Lower leg skin (tissue), 4 donors: ENCODE measurements around the gene DKK1. TPM values are rescaled to one million over a fixed set of nuclear protein-coding genes. Genes with fewer than 3 reads are reported as not detected.

ENCODE experiments used
- DNase-seq, 2 donors: peaks; one replicate each; pipeline ENCODE4 v3.0.0-alpha.2; 2019; ENCODE audit warnings: low spot score in 2 of 2
- H3K4me3 ChIP-seq: fragments of 200-600 bp; sonication (generic); 2 replicates; pipeline ENCODE4 v1.5.1; 2017; ENCODE audit warnings: mild to moderate bottlenecking, low read depth; ENCODE audit not compliant: poor library complexity, severe bottlenecking
- POLR2A ChIP-seq, 2 donors: fragments of 450-650 bp; IDR thresholded peaks; one replicate each; pipeline ENCODE4 v1.6.1; 2016 to 2017; ENCODE audit warnings: antibody characterized with exemption in 2 of 2, mild to moderate bottlenecking in 1 of 2, moderate library complexity in 1 of 2
- WGBS, 2 donors: methylation state at CpG; one replicate each; pipeline ENCODE4 v1.1.5; 2018; 5-methylcytosine and 5-hydroxymethylcytosine counted together
- intact Hi-C: fragments of 100-400 bp; cut with DNase I; formaldehyde crosslinking; loops from one replicate; pipeline ENCODE4 v1.15.0; 2023; ENCODE audit warnings: low total_unique reads
- total RNA-seq, 4 donors: library from RNA; depleted of rRNA; stranded (reverse); fragments of >200 nt; gene quantifications; one replicate each; pipeline ENCODE4 v1.1.0, GENCODE V29; 2016
- TF ChIP-seq, protein P1 (sequence below), 3 donors: fragments of 450-650 bp; IDR thresholded peaks; one replicate each; pipeline ENCODE4 v1.5.1; 2016; ENCODE audit warnings: antibody characterized with exemption in 3 of 3, mild to moderate bottlenecking in 3 of 3, moderate library complexity in 2 of 3

The DKK1 gene
- total RNA-seq, 4 donors from 2014 or later = 27.7 to 68.9 (median 35.5) TPM

DNA sequence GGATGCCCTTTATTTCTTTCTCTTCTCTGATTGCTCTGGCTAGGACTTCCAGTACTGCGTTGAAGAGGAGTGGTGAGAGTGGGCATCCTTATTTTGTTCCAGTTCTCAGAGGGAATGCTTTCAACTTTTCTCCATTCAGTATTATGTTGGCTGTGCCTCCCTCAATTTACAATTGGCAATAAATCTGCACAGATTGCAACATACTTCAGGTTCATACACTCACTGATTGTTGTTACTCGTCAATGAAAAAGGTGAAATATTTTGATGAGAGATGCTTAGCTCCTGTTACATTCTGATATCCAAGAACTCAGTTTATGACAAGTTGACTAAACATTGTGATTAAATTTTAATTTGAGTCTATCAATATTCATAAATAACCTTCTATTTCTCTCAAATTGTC, 37.9 kb upstream of the DKK1 start:
- intact Hi-C loops = no loop called here
- 87 to 90% methylated on average over 2 of the region's 2 CpGs for WGBS, 2 donors
- TF ChIP-seq POLR2A (IDR thresholded peaks at IDR 0.05) = no peak
- TF ChIP-seq, protein P1, sequence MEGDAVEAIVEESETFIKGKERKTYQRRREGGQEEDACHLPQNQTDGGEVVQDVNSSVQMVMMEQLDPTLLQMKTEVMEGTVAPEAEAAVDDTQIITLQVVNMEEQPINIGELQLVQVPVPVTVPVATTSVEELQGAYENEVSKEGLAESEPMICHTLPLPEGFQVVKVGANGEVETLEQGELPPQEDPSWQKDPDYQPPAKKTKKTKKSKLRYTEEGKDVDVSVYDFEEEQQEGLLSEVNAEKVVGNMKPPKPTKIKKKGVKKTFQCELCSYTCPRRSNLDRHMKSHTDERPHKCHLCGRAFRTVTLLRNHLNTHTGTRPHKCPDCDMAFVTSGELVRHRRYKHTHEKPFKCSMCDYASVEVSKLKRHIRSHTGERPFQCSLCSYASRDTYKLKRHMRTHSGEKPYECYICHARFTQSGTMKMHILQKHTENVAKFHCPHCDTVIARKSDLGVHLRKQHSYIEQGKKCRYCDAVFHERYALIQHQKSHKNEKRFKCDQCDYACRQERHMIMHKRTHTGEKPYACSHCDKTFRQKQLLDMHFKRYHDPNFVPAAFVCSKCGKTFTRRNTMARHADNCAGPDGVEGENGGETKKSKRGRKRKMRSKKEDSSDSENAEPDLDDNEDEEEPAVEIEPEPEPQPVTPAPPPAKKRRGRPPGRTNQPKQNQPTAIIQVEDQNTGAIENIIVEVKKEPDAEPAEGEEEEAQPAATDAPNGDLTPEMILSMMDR (IDR thresholded peaks at IDR 0.05) = no peak
- no peak overlapping the region for H3K4me3 ChIP-seq
- DNase-seq = no peak

DNA sequence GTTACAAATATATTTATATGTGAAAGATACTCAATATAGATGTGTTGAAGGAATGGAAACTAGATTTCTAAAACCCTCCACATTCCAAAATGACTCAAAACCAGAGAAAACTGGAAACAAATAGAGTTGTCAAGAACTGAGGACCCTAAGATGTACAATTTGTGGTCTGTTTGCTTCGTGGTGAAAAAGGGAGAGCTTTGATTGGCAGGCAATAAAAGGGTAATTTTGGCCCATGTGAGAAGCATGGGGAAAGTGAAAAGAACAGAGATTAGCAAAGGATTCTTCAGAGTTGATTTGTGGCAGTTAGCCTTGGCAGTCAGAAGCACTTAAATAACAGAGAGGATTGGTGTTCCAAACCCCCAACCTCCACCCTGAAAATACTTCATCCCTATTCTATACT, 37.1 kb upstream of the DKK1 start:
- H3K4me3 ChIP-seq = no peak overlapping the region
- no peak for TF ChIP-seq POLR2A (IDR thresholded peaks at IDR 0.05)
- TF ChIP-seq, protein P1 (IDR thresholded peaks at IDR 0.05) = no peak
- WGBS, 2 donors = 19 to 30% methylated on average over 1 of the region's 1 CpG
- DNase-seq = no peak
- intact Hi-C loops = no loop called here

DNA sequence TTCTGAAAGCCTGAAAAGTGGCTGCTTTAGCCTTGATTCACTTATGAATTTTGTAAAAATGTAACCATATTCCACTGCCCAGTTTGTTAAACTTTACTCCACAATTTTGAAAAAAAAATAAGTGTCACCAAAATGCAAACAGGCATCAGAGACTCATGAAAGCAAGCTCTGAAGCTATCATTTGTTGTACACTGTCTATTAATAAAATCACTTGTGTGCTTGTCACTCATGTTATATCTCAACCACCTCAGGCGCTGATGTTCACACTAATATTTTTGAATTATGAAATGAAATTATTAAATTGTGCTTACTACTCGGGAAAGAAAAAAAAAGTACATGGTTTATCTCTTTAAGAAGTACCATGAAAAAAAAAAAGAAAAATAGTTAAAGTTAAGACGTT, 34.5 kb upstream of the DKK1 start:
- intact Hi-C loops = no loop called here
- DNase-seq = no peak
- H3K4me3 ChIP-seq = no peak overlapping the region
- WGBS, 2 donors = 36 to 42% methylated on average over 3 of the region's 3 CpGs
- TF ChIP-seq, protein P1 (IDR thresholded peaks at IDR 0.05) = no peak
- TF ChIP-seq POLR2A (IDR thresholded peaks at IDR 0.05) = no peak

DNA sequence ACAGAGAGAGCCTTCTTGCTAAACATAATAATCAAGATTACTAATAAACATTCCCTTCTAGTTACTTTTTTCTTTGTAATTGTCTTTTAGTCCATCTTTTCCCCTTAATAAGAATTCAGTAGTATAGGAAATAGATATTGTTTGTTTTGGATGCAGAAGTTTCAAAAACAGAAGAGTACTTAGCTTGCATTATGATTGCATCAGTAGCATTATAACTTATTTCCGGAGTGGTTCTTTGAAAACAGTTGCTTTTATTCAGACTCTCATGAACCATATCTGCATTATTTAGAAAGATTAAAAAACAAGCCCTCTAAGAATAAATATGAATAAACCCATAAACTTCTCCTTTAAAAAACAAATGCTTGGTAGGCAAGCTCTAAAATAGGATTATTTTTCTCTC, 34.0 kb upstream of the DKK1 start:
- 82 to 86% methylated on average over 1 of the region's 1 CpG for WGBS, 2 donors
- intact Hi-C loops = no loop called here
- TF ChIP-seq, protein P1 (IDR thresholded peaks at IDR 0.05) = no peak
- TF ChIP-seq POLR2A (IDR thresholded peaks at IDR 0.05) = no peak
- no peak for DNase-seq
- no peak overlapping the region for H3K4me3 ChIP-seq

DNA sequence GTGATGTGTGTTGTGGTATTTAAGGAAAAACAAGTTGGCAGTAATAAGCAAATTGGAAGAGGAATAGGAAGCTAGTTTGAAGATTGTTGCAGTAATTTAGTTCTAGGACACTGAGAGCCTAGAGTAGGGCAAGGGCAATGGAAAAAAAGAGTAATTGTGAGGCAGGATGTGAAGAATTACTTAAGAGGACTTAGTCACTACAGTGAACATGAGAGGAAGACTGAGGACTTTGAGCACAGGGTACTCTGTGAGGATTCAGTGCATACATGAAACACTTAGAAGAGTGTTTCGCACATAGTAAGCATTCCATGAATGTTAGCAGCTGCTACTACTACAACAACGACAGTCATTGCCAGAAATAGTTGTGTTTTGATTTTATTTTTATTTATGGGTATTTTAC, 30.9 kb upstream of the DKK1 start:
- DNase-seq = no peak
- TF ChIP-seq POLR2A (IDR thresholded peaks at IDR 0.05) = no peak
- TF ChIP-seq, protein P1 (IDR thresholded peaks at IDR 0.05) = no peak
- WGBS, 2 donors = 83 to 90% methylated on average over 2 of the region's 2 CpGs
- intact Hi-C loops = no loop called here
- no peak overlapping the region for H3K4me3 ChIP-seq

DNA sequence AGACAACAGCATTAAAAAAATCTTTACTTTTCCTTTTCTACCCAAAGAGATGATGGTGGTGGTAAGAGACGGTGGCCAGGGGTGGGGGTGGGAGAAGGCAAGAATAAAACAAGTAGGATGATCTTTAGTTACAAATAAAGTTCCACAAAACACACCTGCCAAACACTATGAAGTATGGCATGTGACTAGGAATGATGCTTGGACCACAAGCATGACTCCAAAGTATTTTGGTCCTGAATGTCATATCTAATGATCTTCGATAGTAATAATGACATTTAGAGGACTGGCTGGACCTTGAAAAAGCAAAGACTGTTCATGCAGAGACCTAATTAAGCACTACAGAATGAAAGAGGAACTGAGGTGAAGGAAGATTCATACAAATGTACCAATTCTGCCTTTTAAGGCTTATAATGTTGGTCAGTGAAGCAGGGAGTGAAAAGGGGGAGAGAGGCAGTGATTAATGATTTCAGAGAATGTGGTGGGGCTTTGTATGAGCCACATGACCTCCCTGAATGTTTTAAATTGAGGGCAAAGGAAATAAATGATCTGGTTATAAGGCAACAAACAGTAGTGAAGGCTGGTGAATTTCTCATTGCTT, 29.6 kb upstream of the DKK1 start:
- 85% methylated on average over 2 of the region's 2 CpGs for WGBS, 2 donors
- no peak overlapping the region for H3K4me3 ChIP-seq
- DNase-seq = no peak
- intact Hi-C loops = no loop called here
- TF ChIP-seq, protein P1 (IDR thresholded peaks at IDR 0.05) = no peak
- TF ChIP-seq POLR2A (IDR thresholded peaks at IDR 0.05) = no peak
